GM23338 (cell line): ENCODE measurements around the gene SLC9A9. TPM values are rescaled to one million over a fixed set of nuclear protein-coding genes. Genes with fewer than 3 reads are reported as not detected.

Experiments used
- ATAC-seq: fragments of 200-7000 bp; cut with Tn5 transposase; 3 replicates; pipeline ENCODE4 v1.9.1; 2020
- DNase-seq: peaks from one replicate; pipeline ENCODE4 v3.0.0-alpha.2; 2015; ENCODE audit warnings: low spot score
- H2AFZ ChIP-seq: fragments of 200-600 bp; sonication (generic); 2 replicates; pipeline ENCODE4 v1.8.0; 2016; ENCODE audit warnings: antibody characterized with exemption, mild to moderate bottlenecking, moderate library complexity
- H3F3A ChIP-seq: fragments of 200-600 bp; sonication (generic); replicated peaks from 2 replicates; pipeline ENCODE4 v1.8.0; 2017; ENCODE audit warnings: antibody characterized with exemption, mixed run types, low read depth
- H3K27ac ChIP-seq: fragments of 200-600 bp; sonication (generic); 2 replicates; pipeline ENCODE4 v1.6.1; 2016; ENCODE audit warnings: low read depth
- H3K27me3 ChIP-seq: fragments of 200-600 bp; sonication (generic); 2 replicates; pipeline ENCODE4 v1.8.0; 2016; ENCODE audit warnings: mild to moderate bottlenecking, mixed run types, moderate library complexity; ENCODE audit not compliant: insufficient read depth
- H3K36me3 ChIP-seq: fragments of 200-600 bp; sonication (generic); 2 replicates; pipeline ENCODE4 v1.8.0; 2016; ENCODE audit warnings: mild to moderate bottlenecking; ENCODE audit not compliant: insufficient read depth
- H3K4me1 ChIP-seq: fragments of 200-600 bp; sonication (generic); 2 replicates; pipeline ENCODE4 v1.8.0; 2016; ENCODE audit warnings: mild to moderate bottlenecking, moderate library complexity; ENCODE audit not compliant: insufficient read depth
- H3K4me2 ChIP-seq: fragments of 200-600 bp; sonication (generic); 2 replicates; pipeline ENCODE4 v1.7.1; 2017; ENCODE audit warnings: mixed run types
- H3K4me3 ChIP-seq: fragments of 200-600 bp; sonication (generic); 2 replicates; pipeline ENCODE4 v1.6.1; 2016; ENCODE audit warnings: mixed run types
- H3K79me2 ChIP-seq: fragments of 200-600 bp; sonication (generic); replicated peaks from 2 replicates; pipeline ENCODE4 v1.8.0; 2017; ENCODE audit warnings: mild to moderate bottlenecking; ENCODE audit not compliant: insufficient read depth
- H3K9me2 ChIP-seq: fragments of 200-600 bp; sonication (generic); 2 replicates; pipeline ENCODE4 v1.8.0; 2017; ENCODE audit not compliant: insufficient read depth
- H4K20me1 ChIP-seq: fragments of 200-600 bp; sonication (generic); replicated peaks from 2 replicates; pipeline ENCODE4 v1.8.0; 2017; ENCODE audit warnings: mild to moderate bottlenecking; ENCODE audit not compliant: insufficient read depth
- H3K27ac Mint-ChIP-seq: 2 replicates; pipeline ENCODE4 v1.8.0; 2020; ENCODE audit warnings: inconsistent platforms, mild to moderate bottlenecking, moderate library complexity, mixed read lengths
- H3K27me3 Mint-ChIP-seq: 3 replicates; pipeline ENCODE4 v1.8.0; 2022; ENCODE audit warnings: low read depth, mild to moderate bottlenecking, moderate library complexity, mixed read lengths, inconsistent platforms; ENCODE audit not compliant: insufficient read depth, poor library complexity
- H3K36me3 Mint-ChIP-seq: 3 replicates; pipeline ENCODE4 v1.8.0; 2021; ENCODE audit warnings: low read depth, mild to moderate bottlenecking, inconsistent platforms, moderate library complexity, mixed read lengths
- H3K4me1 Mint-ChIP-seq: 3 replicates; pipeline ENCODE4 v1.8.0; 2020; ENCODE audit warnings: mild to moderate bottlenecking, inconsistent platforms, mixed read lengths
- H3K4me3 Mint-ChIP-seq: 3 replicates; pipeline ENCODE4 v1.8.0; 2021; ENCODE audit warnings: moderate library complexity, mild to moderate bottlenecking, inconsistent platforms, mixed read lengths
- H3K9me3 Mint-ChIP-seq: 3 replicates; pipeline ENCODE4 v1.8.0; 2020; ENCODE audit warnings: moderate library complexity, mild to moderate bottlenecking, inconsistent platforms, mixed read lengths
- CREB1 ChIP-seq: fragments of 250-450 bp; sonication (Bioruptor Pico); IDR thresholded peaks from 2 replicates; pipeline ENCODE4 v1.5.0; 2020; ENCODE audit warnings: low read depth, mild to moderate bottlenecking, moderate library complexity
- EZH2 ChIP-seq: fragments of 200-600 bp; sonication (generic); IDR thresholded peaks from one replicate; pipeline ENCODE4 v1.8.0; 2017; ENCODE audit warnings: antibody characterized with exemption, mild to moderate bottlenecking, low read depth; ENCODE audit not compliant: unreplicated experiment
- JUNB ChIP-seq: IDR thresholded peaks from one replicate; pipeline ENCODE4 v1.6.1; 2016; ENCODE audit warnings: antibody characterized with exemption; ENCODE audit not compliant: unreplicated experiment
- STAT1 ChIP-seq: IDR thresholded peaks from one replicate; pipeline ENCODE4 v1.6.1; 2016; ENCODE audit warnings: antibody characterized with exemption; ENCODE audit not compliant: unreplicated experiment
- polyA plus RNA-seq: library from polyadenylated mRNA; unstranded; fragments of >200 nt; fragmentation: Nextera tagmentation; extraction: Ambion mirVana; gene quantifications from 2 replicates; pipeline ENCODE4 v1.2.1, GENCODE V29; 2016
- total RNA-seq: library from RNA; depleted of rRNA; stranded (reverse); fragments of >200 nt; shearing (Covaris generic); gene quantifications from 2 replicates; pipeline ENCODE4 v1.2.3, GENCODE V29; 2014
- TF ChIP-seq, protein P1 (sequence below): fragments of 250-450 bp; sonication (Bioruptor Pico); IDR thresholded peaks from 2 replicates; pipeline ENCODE4 v1.5.0; 2020; ENCODE audit warnings: mild to moderate bottlenecking, moderate library complexity
- TF ChIP-seq, protein P2 (sequence below), 2 experiments: fragments of 200-600 bp in 1 of 2; sonication (generic) in 1 of 2; conservative IDR thresholded peaks; 2 replicates each; pipeline versions ENCODE4 v1.5.1 to v1.6.1; 2016 to 2017; ENCODE audit warnings: antibody characterized with exemption in 2 of 2, low read depth in 2 of 2, mild to moderate bottlenecking in 2 of 2, moderate library complexity in 1 of 2

SLC9A9 gene
- total and polyA plus RNA-seq, 2 experiments from 2014 or later = 1.3 to 1.6 TPM

DNA sequence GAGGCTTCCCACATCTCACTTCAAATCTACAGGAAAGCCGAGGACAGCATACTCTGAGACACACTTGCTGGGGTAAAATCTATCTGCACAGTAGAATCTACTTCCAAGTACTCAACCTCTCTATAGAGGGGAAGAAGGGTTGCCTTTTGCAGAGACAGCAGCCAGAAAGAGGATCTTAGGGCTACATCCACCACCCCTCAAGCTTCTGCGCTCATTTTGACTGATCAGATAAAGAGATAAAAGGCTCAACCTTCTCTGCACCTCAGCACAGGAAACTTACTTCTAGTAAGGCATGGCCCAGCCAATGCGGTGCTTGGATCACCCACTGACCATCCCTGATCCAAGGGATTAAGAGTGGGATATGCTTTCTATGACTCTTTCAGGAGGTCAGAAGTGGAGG lies 6.9 kb upstream of the SLC9A9 start:
- no peak overlapping the region for H3K4me2 ChIP-seq
- H4K20me1 ChIP-seq = no peaks in the 10 kb centered on the region
- Mint-ChIP-seq H3K27ac (no peak overlapping the region), H3K36me3 (no peaks in the 10 kb centered on the region), H3K9me3 (no peaks in the 10 kb centered on the region; the same call in 2 of the 3 replicates), H3K4me1 (peaks cover 2% of the 10 kb centered on the region; the same call in 1 of the 3 replicates), H3K4me3 (no peak overlapping the region), H3K27me3 (peaks cover 3% of the 10 kb centered on the region)
- peaks cover 12% of the 10 kb centered on the region; the same call in 1 of the 2 replicates for H3K9me2 ChIP-seq
- H3K4me3 ChIP-seq = no peak overlapping the region
- no peak overlapping the region for H3K27ac ChIP-seq
- no peaks in the 10 kb centered on the region for H3K4me1 ChIP-seq
- DNase-seq (no peak), ATAC-seq (no peak)
- no peaks in the 10 kb centered on the region for H3F3A ChIP-seq
- no peaks in the 10 kb centered on the region for H3K27me3 ChIP-seq
- TF ChIP-seq, protein P1, sequence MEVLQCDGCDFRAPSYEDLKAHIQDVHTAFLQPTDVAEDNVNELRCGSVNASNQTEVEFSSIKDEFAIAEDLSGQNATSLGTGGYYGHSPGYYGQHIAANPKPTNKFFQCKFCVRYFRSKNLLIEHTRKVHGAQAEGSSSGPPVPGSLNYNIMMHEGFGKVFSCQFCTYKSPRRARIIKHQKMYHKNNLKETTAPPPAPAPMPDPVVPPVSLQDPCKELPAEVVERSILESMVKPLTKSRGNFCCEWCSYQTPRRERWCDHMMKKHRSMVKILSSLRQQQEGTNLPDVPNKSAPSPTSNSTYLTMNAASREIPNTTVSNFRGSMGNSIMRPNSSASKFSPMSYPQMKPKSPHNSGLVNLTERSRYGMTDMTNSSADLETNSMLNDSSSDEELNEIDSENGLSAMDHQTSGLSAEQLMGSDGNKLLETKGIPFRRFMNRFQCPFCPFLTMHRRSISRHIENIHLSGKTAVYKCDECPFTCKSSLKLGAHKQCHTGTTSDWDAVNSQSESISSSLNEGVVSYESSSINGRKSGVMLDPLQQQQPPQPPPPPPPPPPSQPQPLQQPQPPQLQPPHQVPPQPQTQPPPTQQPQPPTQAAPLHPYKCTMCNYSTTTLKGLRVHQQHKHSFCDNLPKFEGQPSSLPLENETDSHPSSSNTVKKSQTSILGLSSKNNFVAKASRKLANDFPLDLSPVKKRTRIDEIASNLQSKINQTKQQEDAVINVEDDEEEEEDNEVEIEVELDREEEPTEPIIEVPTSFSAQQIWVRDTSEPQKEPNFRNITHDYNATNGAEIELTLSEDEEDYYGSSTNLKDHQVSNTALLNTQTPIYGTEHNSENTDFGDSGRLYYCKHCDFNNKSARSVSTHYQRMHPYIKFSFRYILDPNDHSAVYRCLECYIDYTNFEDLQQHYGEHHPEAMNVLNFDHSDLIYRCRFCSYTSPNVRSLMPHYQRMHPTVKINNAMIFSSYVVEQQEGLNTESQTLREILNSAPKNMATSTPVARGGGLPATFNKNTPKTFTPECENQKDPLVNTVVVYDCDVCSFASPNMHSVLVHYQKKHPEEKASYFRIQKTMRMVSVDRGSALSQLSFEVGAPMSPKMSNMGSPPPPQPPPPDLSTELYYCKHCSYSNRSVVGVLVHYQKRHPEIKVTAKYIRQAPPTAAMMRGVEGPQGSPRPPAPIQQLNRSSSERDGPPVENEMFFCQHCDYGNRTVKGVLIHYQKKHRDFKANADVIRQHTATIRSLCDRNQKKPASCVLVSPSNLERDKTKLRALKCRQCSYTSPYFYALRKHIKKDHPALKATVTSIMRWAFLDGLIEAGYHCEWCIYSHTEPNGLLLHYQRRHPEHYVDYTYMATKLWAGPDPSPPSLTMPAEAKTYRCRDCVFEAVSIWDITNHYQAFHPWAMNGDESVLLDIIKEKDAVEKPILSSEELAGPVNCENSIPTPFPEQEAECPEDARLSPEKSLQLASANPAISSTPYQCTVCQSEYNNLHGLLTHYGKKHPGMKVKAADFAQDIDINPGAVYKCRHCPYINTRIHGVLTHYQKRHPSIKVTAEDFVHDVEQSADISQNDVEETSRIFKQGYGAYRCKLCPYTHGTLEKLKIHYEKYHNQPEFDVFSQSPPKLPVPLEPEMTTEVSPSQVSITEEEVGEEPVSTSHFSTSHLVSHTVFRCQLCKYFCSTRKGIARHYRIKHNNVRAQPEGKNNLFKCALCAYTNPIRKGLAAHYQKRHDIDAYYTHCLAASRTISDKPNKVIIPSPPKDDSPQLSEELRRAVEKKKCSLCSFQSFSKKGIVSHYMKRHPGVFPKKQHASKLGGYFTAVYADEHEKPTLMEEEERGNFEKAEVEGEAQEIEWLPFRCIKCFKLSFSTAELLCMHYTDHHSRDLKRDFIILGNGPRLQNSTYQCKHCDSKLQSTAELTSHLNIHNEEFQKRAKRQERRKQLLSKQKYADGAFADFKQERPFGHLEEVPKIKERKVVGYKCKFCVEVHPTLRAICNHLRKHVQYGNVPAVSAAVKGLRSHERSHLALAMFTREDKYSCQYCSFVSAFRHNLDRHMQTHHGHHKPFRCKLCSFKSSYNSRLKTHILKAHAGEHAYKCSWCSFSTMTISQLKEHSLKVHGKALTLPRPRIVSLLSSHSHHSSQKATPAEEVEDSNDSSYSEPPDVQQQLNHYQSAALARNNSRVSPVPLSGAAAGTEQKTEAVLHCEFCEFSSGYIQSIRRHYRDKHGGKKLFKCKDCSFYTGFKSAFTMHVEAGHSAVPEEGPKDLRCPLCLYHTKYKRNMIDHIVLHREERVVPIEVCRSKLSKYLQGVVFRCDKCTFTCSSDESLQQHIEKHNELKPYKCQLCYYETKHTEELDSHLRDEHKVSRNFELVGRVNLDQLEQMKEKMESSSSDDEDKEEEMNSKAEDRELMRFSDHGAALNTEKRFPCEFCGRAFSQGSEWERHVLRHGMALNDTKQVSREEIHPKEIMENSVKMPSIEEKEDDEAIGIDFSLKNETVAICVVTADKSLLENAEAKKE = no peak
- no peak for TF ChIP-seq STAT1
- no peak for TF ChIP-seq CREB1 (CRISPR knock-in tag)
- TF ChIP-seq EZH2 = no peak
- TF ChIP-seq JUNB = no peak
- peak overlapping the region; percentile 18; the same call in 1 of the 2 replicates for H2AFZ ChIP-seq
- H3K79me2 ChIP-seq = no peaks in the 10 kb centered on the region
- H3K36me3 ChIP-seq = no peaks in the 10 kb centered on the region

DNA sequence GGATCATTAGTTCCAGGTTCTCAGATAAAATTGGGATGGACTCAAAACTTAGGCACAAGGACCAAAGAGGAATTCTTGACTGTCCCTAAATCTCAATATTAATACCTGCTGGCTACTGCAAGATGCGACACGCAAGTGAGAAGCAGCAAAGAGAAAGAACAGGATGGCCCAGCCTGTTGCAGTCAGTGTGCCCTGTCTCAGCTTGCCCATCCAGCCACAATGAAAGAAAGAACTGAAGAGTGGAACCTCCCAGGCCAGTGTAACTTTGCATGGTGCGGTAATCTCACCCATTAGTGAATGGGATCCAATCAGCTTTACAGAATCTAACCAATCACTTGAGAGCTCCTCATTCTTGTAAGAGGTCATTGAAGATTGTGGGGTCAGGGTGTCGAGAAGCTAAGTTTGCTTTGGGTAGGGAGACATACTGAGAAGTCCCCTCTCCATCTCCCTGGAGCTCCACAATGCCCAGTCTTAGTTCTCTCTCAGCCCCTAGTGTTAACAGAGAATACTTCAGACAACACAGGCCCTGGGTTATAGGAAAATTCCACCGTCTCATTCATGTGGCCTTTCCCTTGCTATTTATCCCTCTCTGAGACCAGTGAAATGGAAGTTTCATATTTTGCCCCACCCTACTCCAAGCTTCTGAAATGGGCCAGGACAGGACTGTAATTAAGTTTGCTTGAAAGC lies 3.2 kb upstream of the SLC9A9 start:
- Histone ChIP-seq H2AFZ (peak overlapping the region; percentile 70; the same call in 1 of the 2 replicates), H4K20me1 (no peaks in the 10 kb centered on the region), H3K4me2 (no peak overlapping the region), H3K4me1 (peaks cover 23% of the 10 kb centered on the region), H3K4me3 (no peak overlapping the region), H3K27ac (no peak overlapping the region), H3K9me2 (peaks cover 12% of the 10 kb centered on the region; the same call in 1 of the 2 replicates), H3F3A (no peaks in the 10 kb centered on the region), H3K27me3 (no peaks in the 10 kb centered on the region), H3K79me2 (no peaks in the 10 kb centered on the region), H3K36me3 (no peaks in the 10 kb centered on the region)
- Mint-ChIP-seq H3K36me3 (no peaks in the 10 kb centered on the region), H3K4me1 (peaks cover 31% of the 10 kb centered on the region), H3K27ac (no peak overlapping the region), H3K27me3 (peaks cover 3% of the 10 kb centered on the region), H3K9me3 (no peaks in the 10 kb centered on the region), H3K4me3 (no peak overlapping the region)
- ATAC-seq (peak; percentile 58; the same call in 2 of the 3 replicates), DNase-seq (peak; percentile 25)
- no peak for TF ChIP-seq STAT1
- TF ChIP-seq, protein P2, sequence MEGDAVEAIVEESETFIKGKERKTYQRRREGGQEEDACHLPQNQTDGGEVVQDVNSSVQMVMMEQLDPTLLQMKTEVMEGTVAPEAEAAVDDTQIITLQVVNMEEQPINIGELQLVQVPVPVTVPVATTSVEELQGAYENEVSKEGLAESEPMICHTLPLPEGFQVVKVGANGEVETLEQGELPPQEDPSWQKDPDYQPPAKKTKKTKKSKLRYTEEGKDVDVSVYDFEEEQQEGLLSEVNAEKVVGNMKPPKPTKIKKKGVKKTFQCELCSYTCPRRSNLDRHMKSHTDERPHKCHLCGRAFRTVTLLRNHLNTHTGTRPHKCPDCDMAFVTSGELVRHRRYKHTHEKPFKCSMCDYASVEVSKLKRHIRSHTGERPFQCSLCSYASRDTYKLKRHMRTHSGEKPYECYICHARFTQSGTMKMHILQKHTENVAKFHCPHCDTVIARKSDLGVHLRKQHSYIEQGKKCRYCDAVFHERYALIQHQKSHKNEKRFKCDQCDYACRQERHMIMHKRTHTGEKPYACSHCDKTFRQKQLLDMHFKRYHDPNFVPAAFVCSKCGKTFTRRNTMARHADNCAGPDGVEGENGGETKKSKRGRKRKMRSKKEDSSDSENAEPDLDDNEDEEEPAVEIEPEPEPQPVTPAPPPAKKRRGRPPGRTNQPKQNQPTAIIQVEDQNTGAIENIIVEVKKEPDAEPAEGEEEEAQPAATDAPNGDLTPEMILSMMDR (conservative IDR thresholded peaks at IDR 0.05; ENCODE audit: low read depth in 2 of 2) = 0 out of 4 replicates have a peak, but pooled peaks of 1 of the 2 experiments have one; percentile 1
